ENCODE results near the gene TENM4.
"Not testable (repeated sequence)": the region's sequence is repeated elsewhere in the genome, so short reads cannot be mapped to it uniquely, and the experiment has no call there.

Gene TENM4

DNA sequence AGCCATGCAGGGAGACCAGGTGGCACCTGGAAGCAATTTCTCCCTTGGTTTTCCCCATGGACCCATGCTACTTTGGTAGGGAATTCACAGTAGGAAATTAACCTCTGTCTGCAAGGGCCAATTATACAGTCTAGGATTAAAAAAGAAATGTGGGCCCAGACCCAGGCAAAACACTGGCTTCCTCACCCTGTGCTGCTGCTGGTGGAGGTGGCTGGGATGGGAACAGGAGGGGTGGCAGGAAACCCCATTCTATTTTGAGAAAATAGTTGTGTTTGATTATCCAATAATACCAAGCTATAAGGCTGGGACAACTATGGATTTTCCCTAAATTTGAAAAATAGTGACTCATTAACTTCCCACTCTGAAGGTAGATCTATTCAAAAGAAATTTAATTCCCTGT is 449.1 kb downstream of the TENM4 start:
- DNase-seq: no peak

DNA sequence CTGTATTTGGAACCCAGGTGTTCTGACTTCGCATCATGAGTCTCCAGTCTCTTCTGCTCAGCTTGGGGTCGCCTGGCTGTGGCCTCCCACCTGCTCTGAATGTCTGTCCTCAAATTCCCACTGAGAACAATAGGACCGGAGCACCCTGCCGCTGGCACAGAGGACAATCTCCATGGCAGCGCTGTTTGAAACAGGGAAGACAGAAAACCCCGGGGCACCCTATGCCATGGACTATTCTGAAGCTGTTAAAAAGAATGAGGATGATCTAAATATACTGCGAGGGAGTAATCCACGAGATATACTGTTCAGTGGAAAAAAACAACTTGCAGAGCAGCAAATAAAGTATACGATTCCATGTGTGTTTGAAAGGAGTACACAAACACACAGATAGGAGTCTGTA is 450.6 kb downstream of the TENM4 start:
- no peak for DNase-seq

DNA sequence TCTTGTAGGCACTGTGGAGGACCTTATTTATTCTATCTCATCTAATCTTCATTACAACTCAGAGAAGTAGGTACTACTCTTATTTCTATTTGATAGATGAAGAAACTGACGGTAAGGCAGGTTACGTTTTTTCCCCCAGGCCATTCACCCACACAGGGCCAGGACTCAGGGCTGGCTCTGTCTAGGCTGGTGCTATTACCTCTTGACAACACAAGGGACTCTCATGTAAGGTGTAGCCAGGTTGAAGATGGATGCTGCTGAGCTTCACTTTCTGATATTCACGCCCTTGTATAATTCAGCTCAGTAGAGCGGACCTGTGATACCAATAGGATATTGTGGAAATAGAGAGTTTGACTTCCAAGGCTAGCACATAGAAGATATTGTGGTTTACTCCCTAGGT is 453.1 kb downstream of the TENM4 start:
- no peak for DNase-seq

DNA sequence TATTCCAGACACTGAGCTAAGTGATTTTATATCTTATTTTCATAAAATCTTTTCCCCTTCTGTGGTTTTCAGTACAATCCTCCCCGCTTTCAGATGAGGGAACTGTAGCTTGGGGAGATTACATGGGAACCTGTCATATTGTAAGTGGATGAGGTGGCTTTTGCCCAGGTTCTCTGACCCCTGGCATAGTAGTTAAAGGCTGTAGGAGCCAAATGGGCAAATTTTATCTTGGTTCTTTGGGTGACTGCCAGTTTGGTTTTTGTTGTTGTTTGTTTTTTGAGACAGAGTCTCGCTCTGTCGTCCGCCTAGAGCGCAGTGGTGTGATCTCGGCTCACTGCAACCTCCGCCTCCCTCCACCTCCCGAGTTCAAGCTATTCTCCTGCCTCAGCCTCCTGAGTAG is 454.5 kb downstream of the TENM4 start:
- no peak for DNase-seq

DNA sequence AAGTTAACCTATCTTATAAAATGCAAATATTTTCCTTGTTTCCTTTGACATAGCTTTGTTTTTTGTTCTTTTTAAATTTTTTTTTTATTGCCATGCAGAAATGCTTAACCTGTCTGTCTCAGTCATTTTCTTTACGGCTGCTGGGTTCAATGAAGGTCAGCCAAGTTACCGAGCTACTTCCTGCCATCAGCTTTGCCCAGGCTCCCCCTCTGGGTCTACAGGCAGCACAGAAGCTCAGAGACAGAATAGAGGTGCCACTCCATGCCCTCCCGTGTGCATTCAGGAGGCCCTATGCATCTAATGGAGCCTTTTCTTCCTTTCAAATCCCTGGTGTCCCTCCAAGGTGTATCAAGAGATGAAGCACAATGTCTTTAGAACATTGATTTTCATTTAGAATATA is 455.2 kb downstream of the TENM4 start:
- no peak for DNase-seq

DNA sequence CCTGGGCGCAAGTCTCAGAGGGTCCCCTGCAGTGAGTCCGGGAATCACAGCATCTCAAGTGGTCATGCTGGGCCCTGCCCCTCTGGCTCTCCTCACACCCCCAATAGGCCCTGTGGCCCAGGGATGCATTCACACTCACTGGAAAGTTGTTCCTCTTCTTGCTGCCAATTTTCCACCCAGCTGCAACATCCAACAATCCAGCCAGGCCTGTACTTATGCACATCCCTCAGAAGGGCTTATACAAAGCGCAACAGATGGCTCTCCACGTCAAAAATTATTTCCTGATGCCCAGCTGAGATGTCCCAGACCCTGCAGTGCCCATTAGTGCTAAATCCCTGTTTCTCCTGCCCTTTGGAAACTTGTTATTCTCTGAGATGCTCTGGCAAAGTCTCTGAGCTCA is 458.4 kb downstream of the TENM4 start:
- DNase-seq: peak; percentile 73

DNA sequence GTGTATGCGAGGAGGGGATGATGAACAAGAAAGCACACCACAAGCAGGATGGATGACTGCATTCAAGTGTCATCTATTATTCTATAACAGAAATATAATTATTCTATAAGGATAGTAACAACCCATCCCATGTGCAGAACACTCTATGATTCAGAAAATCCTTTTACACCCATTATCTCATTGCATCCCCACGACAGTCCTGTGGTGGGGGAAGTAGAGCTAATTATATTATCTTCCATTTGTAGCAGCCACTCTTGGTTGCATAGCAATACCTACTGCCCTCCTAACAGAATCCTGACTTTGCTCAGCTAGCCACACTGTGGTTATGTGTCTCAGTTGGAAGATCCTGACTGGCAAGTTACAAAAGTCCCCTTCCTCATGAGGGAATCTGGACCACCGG is 459.7 kb downstream of the TENM4 start:
- no peak for DNase-seq

DNA sequence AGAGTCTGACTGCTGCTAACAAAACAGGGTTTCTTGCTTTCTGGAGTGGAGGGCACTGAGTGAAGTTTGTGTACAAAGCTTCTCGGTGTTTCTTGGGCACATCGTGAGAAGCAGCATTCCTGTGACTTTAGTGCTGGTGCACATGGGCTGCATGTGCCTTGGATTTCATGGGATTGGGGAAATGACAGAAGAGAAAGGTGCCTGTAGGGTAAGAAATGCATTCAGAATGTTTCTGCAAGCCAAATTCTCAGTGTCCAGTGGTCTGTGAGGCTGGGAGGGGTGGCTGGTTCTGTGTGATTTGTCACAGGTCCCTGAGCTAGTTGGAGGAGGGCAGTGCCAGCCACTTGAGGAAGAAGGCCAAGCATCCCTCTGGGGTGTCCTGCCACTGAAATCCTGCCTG is 462.0 kb downstream of the TENM4 start:
- DNase-seq: no peak

DNA sequence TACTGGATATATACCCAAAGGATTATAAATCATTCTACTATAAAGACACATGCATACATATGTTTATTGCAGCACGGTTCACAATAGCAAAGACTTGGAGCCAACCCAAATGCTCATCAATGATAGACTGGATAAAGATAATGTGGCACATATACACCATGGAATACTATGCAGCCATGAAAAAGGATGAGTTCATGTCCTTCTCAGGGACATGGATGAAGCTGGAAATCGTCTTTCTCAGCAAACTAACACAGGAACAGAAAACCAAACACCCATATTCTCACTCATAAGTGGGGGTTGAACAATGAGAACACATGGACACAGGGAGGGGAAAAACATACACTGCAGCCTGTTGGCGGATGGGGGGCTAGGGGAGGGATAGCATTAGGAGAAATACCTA is 463.0 kb downstream of the TENM4 start:
- not testable (repeated sequence) for DNase-seq

DNA sequence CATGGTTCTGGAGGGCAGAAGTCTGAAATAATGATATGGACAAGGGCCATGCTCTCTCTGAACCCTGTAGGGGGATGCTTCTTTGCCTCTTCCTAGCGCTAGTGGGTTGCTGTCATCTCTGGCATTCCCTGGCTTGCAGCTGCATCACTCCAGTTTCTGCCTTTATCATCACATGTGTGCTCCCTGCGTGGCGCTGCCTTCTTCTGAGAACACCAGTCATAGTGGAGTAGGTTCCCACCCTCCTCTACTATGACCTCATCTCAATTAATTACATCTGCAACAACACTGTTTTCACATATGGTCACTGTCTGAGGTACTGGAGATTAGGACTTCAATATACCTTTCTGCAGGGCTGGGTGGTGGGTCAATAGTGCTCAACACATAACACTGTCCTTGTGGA is 463.8 kb downstream of the TENM4 start:
- DNase-seq: no peak

DNA sequence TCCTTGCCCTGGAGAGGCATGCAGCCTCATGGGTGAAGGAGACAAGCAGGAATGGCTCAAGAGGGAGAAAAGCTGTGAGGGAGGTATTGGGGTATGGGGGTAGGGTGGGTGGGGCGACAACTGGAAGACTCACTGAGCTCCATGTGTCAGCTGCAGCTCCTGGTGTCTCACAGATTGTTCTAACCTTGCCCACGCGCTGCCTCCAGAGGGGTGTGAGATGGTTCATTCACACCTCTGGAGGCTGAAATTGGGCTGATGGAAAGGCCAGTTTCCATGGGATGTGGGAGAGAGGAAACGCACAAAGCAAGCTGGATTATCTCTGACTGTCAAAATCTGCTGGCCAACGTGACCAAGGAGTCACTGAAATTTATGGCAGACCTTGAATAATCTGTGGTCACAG is 465.7 kb downstream of the TENM4 start:
- no peak for DNase-seq

DNA sequence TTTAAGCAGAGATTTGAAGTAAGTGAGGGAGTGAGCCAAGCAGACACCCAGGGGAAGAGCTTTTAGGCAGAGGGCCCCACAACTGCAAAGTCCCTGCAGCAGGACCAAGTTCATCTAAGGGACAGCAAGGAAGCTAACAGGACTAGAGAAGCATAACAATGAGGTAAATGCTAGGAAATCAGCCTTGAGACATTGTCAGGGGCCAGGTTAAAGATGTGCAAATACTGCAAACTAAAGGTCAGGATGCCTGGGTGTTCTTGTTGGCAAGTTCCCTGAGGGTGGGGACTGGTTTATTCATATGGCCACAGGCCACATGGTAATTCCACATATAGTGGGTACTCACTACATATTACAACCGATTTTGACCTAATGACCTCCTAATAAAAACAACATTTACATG is 467.0 kb downstream of the TENM4 start:
- no peak for DNase-seq

DNA sequence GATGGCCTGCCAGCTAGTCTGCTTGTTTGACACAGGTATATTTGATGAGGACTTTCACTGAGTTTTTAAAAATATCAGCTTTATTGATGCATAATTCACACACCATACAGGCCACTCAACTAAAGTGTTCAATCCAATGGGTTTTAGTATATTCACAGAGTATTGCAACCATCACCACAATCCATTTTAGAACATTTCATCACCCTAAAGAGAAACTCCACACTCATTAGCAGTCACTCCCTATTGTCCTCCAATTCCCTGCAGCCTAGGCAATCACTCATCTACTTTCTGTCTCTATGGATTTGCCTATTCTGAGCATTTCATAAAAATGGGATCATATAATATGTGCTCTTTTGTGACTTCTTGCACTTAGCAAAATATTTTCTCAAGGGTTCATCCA is 468.2 kb downstream of the TENM4 start:
- no peak for DNase-seq

DNA sequence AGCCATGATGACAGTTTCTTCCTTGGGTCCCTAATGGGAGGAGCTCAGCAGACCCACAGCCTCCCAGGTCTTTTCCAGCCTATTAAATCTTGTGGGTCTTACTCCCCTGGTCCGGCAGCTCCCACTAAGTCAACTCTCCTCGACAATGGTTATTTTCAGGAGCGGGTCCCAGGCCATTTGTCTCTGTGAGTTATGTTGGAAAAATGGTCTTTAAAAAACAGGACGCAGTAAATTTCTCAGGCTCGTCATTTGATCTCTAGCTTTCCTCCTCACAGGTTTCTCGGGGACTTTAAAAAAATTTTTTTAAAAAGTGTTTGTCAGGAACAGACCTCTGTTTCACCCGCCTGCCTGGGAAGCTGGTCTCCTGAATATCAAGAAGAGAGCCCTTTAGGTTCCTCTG is 468.7 kb downstream of the TENM4 start:
- no peak for DNase-seq

DNA sequence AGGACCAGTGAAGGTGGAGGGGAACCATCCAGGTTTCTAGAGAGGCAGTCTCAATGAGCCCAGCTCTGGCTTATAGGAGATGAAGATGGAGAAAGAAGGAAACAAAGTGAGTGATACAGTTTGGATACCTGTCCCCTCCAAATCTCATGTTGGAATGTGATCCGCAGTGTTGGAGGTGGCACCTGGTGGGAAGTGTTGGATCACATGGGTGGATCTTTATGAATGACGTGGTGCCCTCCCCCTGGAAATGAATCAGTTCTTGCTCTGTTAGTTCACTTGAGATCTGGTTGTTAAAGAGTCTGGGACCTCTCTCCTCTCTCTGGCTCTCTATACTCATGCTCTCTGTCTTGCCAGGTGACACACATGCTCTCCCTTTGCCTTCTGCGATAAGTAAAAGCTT is 473.0 kb downstream of the TENM4 start:
- DNase-seq: no peak

DNA sequence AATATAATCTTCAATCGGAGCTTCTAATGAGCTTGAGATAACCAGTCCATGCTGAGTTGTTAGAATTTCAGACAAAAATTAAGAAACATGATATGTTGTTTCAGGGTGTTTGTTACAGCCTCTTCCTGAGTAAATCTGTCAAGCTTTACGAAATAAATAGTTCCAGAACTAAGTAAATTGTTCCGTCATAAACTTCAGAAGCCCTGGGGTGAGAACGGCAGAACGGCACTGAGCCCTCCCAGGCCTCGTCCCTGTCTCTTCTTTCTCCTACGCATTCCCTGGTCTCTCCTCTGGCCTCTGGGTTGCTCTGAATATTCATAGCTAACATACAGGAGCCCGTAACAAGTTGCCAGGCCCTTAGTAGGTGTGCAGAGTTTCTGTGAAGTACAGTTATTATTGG is 475.4 kb downstream of the TENM4 start:
- DNase-seq: no peak

DNA sequence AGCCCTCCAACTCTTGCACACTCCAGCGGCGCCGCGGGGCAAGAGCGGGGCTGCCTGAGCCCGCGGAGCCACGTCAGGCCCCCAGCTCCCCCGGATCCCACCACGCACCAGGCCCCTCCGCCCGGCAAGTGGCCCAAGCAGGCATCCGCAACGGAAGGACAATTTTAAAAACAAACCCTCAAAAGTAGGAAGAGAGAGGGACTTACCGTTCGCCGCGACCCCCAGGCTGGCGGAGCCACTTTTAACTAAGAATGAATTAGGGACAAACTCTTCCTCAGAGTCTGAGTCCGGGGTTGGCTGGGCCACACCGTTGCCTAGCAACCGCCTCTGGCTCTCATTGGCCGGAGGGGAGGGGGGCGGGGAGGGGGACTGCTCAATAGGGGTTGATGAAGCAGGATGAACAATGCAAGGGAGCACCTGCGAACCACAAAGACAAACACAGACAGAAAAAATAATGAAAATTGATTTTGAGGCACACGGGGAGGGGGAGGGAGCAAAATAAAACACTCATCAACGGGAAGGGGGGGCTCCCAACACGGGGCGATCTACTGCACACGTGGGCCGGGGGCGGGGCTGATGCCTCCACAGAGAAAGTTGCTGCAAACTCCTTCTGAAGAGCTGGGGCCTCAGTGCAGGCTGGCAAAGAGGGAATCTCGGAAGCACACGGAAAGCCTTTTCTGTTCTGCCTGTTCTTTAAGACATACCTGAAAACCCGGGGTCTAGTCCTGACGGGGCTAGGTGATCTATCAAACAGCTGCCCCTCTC is 478.7 kb downstream of the TENM4 start:
- DNase-seq: peak; percentile 32

DNA sequence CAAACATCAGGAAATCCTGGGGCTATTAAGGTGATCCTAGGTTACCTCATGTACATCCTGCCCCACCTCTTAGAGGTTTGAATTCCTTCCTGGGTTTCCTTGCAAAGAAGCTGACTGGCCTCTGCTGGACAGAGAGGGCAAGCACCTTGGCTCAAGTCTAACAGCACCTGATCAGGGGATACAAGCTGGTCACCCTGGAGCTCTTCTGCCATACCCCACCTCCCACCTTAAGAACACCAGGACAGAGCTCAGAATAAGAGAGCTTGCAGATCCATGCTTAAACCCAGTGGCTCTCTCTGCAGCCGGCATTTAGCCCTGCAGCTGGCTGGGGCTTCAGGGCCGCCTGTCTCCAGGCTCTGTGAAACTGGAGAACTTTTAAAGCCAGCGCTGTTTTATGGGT is 479.6 kb downstream of the TENM4 start:
- DNase-seq: no peak

DNA sequence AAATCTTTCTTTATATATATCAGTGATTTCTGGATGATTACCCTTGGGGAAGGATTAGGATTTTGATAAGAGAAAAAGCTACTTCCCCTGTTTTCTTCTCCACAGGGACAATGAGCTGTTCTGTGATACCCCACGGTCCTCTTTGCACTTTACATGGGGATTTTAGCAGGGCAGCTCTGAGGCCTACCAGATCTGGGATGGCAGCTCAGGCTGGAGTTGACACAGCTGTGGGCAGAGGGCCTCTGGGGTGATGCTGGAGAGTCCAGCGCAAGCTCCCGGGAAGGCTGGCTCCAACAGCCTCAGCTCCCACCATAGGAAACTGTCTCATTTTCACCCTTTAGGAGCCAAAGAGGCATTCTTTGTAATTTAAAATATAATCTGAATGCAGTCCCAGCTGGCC is 482.4 kb downstream of the TENM4 start:
- no peak for DNase-seq

DNA sequence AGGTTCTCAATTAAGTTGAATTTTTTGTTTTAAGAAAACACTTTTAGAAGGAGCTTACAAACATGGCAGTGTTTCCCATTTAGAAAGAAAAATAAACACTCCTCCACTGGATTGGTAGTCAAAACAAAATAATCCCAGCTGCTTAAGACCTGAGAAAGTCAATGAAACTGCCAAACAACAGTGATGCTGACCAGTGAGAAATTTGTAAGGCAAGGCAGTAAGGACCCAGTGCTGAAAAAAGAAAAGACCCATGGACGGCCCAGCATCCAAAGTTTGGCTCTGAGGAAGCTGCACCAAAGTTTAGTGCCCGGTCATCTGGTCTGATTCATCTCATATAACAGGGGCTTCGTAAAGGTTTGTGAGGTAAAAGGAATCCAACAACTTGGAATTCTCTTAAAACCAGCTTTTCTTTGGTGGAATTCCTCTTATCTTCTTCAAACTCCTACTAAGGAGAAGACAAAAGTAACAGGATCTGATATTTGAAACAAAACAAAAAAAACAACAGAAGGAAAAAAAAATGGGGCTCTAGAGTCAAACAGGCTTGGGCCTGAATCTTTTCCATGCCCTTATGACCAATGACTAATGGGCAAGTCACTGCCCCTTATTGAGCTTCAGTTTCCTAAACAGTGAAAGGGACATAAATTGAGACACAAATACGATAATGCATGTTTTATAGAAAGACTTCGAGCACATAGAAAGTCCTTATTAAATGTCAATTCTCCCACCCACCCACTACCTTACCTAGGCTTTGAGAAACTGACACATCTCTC is 483.2 kb downstream of the TENM4 start:
- no peak for DNase-seq

DNA sequence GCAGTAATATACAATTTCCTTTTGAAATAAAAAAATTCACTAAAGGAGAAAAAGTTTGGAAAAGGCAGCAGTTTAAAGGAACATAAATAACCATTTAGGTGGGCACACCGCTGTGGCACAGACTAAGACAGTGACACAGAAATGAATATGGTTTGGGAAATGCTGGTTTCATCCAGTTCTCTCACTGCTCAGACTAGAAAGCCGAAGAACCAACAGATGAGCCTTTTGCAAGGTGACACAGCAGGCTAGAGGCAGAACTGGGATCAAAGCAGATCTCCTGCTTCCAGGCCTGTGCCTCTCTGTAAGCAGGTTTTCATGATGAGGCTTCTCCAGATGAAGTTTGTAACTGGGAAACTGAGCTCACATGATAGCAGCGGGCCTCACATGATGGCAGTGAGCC is 486.1 kb downstream of the TENM4 start:
- no peak for DNase-seq

DNA sequence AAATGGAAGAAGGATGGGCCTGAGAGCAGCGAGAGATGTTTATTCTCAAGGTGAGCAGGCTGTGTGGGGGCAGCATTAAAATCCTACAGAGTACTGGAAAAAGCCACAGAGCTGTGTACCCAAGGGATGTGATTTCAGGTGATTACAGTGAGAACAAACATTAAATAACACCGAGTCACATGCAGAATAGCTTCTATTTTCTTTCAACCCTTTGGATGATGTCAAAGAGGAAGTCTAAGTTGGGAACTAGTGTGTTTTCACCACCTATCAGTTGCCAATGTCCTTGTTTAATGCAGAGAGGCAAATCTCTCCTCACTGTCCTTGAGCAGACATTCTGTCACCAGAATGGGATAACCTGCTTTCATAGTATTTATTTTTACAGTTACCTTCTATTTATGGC is 486.6 kb downstream of the TENM4 start:
- no peak for DNase-seq

DNA sequence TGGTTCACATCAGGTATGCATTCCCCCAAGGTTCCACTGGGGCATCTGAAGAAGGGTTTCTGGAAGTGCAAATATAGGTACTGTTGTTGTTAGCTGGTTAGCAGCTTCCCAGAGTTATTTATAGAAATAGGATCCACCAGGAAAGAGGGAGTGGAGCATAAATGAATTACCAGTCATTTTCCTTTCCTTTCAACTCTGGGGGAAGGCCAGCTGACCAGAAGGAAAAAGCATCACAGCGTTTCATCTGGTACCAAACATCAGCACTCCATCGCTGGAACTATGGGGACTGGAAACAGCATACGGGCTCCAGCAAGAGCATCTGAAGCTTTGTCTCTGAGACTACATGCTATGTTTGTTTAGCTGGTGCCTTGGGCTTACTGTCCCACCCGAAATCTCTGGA is 487.9 kb downstream of the TENM4 start:
- DNase-seq: no peak

DNA sequence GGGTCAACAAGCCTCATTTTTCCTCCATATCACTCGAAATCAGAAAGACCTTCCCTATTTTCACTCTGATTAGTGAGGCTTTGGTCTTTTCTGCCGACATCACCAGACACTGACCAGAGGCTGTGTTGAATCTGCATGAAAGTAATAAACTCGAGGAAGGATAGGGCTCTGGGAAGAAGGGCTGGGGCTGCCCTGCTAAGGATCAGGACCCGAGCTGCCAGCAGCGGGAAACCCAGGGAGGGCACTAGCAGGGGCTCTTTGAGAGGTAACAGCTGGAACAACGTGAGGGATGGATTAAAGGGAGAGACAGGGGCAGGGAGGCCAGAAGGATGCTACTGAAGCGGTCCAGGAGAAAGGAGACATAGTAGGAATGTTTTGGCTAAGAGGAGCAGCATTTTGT is 488.7 kb downstream of the TENM4 start:
- DNase-seq: peak; percentile 4

Data from NCI-H524 treated with DMSO at 0.1 percent for 48 hours (cell line).